IPS-11a (cell line): Measurements from ENCODE around the gene PLA1A.
"Not testable (repeated sequence)": the region's sequence is repeated elsewhere in the genome, so short reads cannot be mapped to it uniquely, and the experiment has no call there.

Experiments
- H3K4me3 ChIP-seq: one replicate; pipeline ENCODE4 v1.5.1; 2013; ENCODE audit warnings: low read depth, low read length, control low read depth

The PLA1A gene

GRCh38 chr3:119597548-119598288 is at the start of gene PLA1A:
Gene PLA1A, plus strand, starts transcription at chr3:119597885. Its CDS starts 29 bp downstream, at chr3:119597914.
- H3K4me3 ChIP-seq = no peak within 1 kb of the TSS

- no peak overlapping the region for H3K4me3 ChIP-seq
Observed at GRCh38 chr3:119548341-119548740, 49.3 kb upstream of the PLA1A start.

GRCh38 chr3:119550192-119550910 is 47.3 kb upstream of the PLA1A start:
- H3K4me3 ChIP-seq = no peak overlapping the region

GRCh38 chr3:119551598-119551997 is 46.1 kb upstream of the PLA1A start:
- H3K4me3 ChIP-seq = no peak overlapping the region

- H3K4me3 ChIP-seq = not testable (repeated sequence)
Observed at GRCh38 chr3:119552928-119553327, 44.8 kb upstream of the PLA1A start.

GRCh38 chr3:119553823-119554415 is 43.8 kb upstream of the PLA1A start:
- H3K4me3 ChIP-seq = no peak overlapping the region

- H3K4me3 ChIP-seq = no peak overlapping the region
Observed at GRCh38 chr3:119555309-119555735, 42.4 kb upstream of the PLA1A start.

- H3K4me3 ChIP-seq = no peak overlapping the region
Observed at GRCh38 chr3:119555929-119556328, 41.8 kb upstream of the PLA1A start.

- H3K4me3 ChIP-seq = no peak overlapping the region
Observed at GRCh38 chr3:119557192-119557876, 40.4 kb upstream of the PLA1A start.

GRCh38 chr3:119557877-119558269 is 39.8 kb upstream of the PLA1A start:
- no peak overlapping the region for H3K4me3 ChIP-seq

GRCh38 chr3:119558626-119559317 is 38.9 kb upstream of the PLA1A start:
- no peak overlapping the region for H3K4me3 ChIP-seq

GRCh38 chr3:119559441-119559963 is 38.2 kb upstream of the PLA1A start, which contains the start of gene CD80:
Gene CD80, minus strand, starts transcription at chr3:119559614. Its CDS starts 1,886 bp downstream, at chr3:119557728.
- no peak within 1 kb of the TSS for H3K4me3 ChIP-seq

- H3K4me3 ChIP-seq = no peak overlapping the region
Observed at GRCh38 chr3:119560160-119560559, 37.5 kb upstream of the PLA1A start.

GRCh38 chr3:119562307-119562961 is 35.3 kb upstream of the PLA1A start:
- H3K4me3 ChIP-seq = no peak overlapping the region

GRCh38 chr3:119563334-119563733 is 34.4 kb upstream of the PLA1A start:
- H3K4me3 ChIP-seq = not testable (repeated sequence)

GRCh38 chr3:119569156-119569555 is 28.5 kb upstream of the PLA1A start:
- H3K4me3 ChIP-seq = no peak overlapping the region

GRCh38 chr3:119570229-119570628 is 27.5 kb upstream of the PLA1A start:
- no peak overlapping the region for H3K4me3 ChIP-seq

GRCh38 chr3:119571230-119571629 is 26.5 kb upstream of the PLA1A start:
- no peak overlapping the region for H3K4me3 ChIP-seq

GRCh38 chr3:119571688-119572087 is 26.0 kb upstream of the PLA1A start:
- no peak overlapping the region for H3K4me3 ChIP-seq

GRCh38 chr3:119575507-119575906 is 22.2 kb upstream of the PLA1A start:
- H3K4me3 ChIP-seq = no peak overlapping the region
